ENCODE measurements around the gene ARMH3. TPM values are rescaled to one million over a fixed set of nuclear protein-coding genes. Genes with fewer than 3 reads are reported as not detected.

Gene ARMH3
- total RNA-seq, 1 donor from 2014 or later, result 20.0 TPM

- DNase-seq, result no peak
Observed at GRCh38 chr10:101894266-101894665, 161.7 kb downstream of the ARMH3 start.

GRCh38 chr10:101893510-101894120 lies 162.4 kb downstream of the ARMH3 start:
- no peak for DNase-seq

GRCh38 chr10:101892782-101893391 lies 163.1 kb downstream of the ARMH3 start:
- no peak for DNase-seq

- DNase-seq, result peak; percentile 86
Observed at GRCh38 chr10:101889256-101890210, 166.4 kb downstream of the ARMH3 start.

- no peak for DNase-seq
Observed at GRCh38 chr10:101888251-101888949, 167.6 kb downstream of the ARMH3 start.

- no peak for DNase-seq
Observed at GRCh38 chr10:101887775-101888174, 168.2 kb downstream of the ARMH3 start.

GRCh38 chr10:101886521-101887312 lies 169.3 kb downstream of the ARMH3 start:
- peak; percentile 12 for DNase-seq

- no peak for DNase-seq
Observed at GRCh38 chr10:101881036-101881774, 174.8 kb downstream of the ARMH3 start.

GRCh38 chr10:101880232-101880573 lies 175.8 kb downstream of the ARMH3 start:
- DNase-seq, result no peak

GRCh38 chr10:101879456-101880231 lies 176.3 kb downstream of the ARMH3 start:
- no peak for DNase-seq

- no peak for DNase-seq
Observed at GRCh38 chr10:101878869-101879268, 177.1 kb downstream of the ARMH3 start.

GRCh38 chr10:101875068-101875688 lies 180.8 kb downstream of the ARMH3 start:
- no peak for DNase-seq

- DNase-seq, result no peak
Observed at GRCh38 chr10:101874252-101874651, 181.7 kb downstream of the ARMH3 start.

- peak; percentile 57 for DNase-seq
Observed at GRCh38 chr10:101867931-101868330, 188.0 kb downstream of the ARMH3 start.

GRCh38 chr10:101859530-101859929 lies 196.4 kb downstream of the ARMH3 start:
- no peak for DNase-seq

- no peak for DNase-seq
Observed at GRCh38 chr10:101858723-101859500, 197.1 kb downstream of the ARMH3 start.

- DNase-seq, result no peak
Observed at GRCh38 chr10:101857802-101858476, 198.0 kb downstream of the ARMH3 start.

- DNase-seq, result no peak
Observed at GRCh38 chr10:101856626-101857025, 199.3 kb downstream of the ARMH3 start.

Measured in tongue (tissue), 2 donors.